GM19239 (cell line): ENCODE measurements around the gene NAT9.

Source experiments
- DNase-seq: peaks from one replicate; pipeline ENCODE4 v3.0.0; 2011; ENCODE audit warnings: low spot score; ENCODE audit not compliant: insufficient read length
- FAIRE-seq: peaks from 2 replicates; lab custom pipeline; 2011; peaks lifted over from hg19 to GRCh38; lab: Jason Lieb, UNC

Gene NAT9

DNA sequence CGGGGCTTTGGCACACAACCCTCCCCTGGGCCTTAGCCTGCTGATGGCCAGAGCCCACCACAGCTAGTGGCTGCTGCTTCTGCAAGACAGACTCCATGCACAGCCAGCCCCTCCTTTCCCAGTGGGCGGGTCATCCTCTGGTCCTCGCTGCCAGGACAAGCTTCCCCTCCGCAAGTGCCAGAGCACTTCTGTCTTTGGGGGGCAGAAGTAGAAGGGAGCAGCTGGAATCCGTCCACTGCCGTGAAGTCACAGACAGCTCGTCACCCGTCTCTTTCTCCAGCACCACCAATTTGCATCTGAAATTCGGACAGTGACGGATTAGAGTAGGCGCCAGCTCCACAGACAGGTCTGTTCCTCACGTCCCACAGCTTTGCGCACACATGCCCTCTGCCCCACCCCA, 31.3 kb upstream of the NAT9 start:
- DNase-seq (no peak), FAIRE-seq (no peak)

DNA sequence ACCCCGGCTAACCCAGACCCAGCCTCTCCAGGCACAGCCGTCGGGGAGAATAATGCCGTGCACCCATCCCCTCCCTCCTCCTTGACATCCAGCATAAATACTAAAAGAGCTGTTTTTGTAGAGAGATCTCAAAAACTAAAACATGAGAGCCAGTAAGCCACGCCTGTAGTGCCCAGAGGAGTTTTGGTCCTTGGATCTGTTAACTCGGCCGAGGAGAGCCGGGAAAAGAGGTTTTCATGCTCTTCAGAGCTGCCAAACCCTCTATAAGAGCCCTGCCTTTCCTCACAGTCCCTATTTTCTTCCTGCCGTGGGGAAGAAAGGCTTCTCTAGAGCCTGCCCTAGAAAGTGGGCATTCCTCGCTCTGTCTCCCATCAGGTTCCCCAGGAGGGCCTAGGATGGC, 30.2 kb upstream of the NAT9 start:
- no peak for DNase-seq
- no peak for FAIRE-seq

DNA sequence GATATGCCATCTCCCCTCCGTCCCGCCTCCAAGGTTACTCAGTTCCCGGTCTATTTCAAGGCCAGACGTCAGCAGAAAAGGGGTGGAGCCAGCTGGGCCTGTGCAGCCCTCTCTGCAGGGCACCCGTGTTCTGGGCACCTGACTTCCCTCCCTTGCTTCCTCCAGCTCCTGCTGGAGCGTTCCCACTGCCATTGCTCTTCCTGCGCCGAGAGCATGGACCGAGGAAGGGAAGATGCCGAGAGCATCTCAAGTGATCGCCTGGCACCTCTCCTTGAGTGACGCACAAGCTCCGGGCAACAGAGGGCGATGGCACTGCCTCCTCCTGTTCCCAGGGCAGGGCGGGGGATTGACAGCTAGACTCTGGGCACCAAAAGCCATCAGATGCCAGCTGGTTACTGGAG, 29.4 kb upstream of the NAT9 start:
- FAIRE-seq, result no peak
- no peak for DNase-seq

DNA sequence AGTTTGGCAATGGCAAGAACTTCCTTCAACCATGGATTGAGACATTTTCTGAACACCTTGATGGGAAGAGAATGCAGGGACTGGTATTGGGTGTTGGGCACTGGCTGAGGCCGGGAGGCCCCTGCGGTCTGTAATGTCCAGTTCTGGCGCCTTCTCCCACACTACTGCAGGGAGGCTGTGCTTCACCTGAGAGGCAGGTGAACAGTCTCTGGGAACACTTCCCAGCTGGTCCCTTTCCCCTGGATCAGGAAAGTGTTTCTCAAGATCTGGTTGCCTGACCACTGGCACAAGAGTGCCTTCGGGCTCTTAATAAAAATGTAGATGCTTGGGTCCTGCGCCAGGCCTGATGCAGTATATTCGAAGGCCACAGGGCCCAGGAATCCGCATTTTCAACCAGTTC, 28.5 kb upstream of the NAT9 start:
- no peak for FAIRE-seq

GRCh38 chr17:74803971-74804370, 27.8 kb upstream of the NAT9 start:
- DNase-seq (no peak), FAIRE-seq (no peak)

More for the DNA sequence above, 28.5 kb upstream of the NAT9 start:
- no peak for DNase-seq

DNA sequence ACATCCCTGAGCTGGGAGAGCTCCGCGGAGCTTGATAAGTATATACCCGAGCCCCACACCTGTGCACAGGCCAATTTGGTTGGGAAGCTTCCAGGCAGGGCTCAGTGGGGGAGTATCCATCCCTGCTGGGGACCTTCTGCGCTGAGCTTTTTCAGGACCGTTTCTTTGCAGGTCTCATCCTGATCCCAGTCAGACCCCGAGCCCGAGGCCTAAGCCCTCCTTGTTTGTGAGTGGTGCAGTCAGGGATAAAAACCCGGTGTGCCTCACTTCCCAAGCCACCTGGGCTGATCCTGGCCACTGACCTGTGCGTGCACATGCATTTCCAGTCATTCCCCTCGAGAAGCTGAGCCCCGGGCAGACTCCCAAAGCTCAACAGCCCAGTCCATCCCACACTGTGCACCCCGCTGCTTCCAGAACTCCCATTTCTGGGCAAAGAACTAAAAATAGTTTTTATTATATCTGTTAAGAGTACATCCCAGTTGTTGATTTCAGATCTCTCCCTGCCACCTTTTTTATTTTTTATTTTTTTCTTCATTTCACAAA, 27.3 kb upstream of the NAT9 start:
- FAIRE-seq (no peak), DNase-seq (no peak)

DNA sequence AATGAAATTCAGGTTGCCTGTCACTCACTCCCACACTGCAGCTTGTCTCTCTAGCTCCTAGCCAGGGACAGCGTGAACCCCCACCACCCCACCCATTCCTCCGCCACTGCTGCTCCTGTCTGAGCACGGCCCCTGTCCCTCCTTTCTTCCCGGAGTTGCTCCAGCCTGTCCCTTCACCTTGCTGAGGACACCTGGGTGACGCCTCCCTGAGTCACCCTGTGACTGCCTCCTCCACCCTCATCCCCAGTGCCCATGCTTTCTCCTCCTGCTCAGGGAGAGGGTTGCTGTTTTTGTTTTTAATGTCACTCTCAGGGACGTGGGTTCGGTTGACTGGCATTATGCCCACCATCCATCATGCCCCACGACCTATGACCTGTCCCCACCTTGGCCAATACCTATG, 25.8 kb upstream of the NAT9 start:
- DNase-seq, result no peak
- no peak for FAIRE-seq

DNA sequence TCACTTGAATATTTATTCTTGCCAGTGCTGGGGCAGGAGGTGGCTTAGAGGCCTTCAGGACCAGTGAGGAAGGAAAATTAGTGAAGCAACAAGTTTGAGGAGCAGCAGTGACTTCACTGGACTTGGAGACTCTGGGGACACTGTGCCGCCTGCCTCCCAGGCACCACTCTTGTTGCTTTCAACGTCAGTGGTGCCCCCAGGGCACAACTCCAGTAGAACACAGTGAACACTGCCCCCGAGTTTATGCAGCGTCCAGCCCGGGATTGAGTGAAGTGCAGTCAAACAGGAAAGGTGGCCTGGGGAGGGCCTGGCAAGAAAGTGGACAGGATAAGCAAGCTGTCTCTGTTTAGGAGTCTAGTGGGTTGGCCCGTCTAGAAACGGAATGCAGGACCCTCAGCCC, 24.4 kb upstream of the NAT9 start:
- DNase-seq (no peak), FAIRE-seq (no peak)

DNA sequence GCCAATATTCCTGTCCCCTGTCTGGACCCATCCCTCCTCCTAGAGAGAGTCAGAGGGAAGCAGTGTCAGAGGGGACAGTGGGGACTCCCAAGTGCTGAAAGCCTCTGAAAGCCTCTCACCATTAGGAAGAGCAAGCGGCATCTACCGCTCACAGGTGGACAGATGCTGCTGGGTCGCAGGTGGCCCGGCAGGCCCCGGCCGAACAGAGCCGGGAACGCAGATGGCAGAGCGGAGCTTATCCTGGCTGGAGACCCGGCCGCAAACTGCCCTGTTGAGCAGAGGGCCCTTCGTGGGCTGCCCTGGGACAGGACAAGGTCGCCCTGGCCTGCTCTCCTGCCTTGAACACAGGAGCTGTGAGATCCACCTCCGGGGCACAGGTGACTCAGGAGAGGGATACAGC, 23.0 kb upstream of the NAT9 start:
- no peak for FAIRE-seq
- DNase-seq, result no peak

GRCh38 chr17:74798239-74798707, 22.1 kb upstream of the NAT9 start:
- no peak for DNase-seq
- FAIRE-seq, result no peak

- FAIRE-seq, result no peak
- no peak for DNase-seq
Measured at GRCh38 chr17:74797824-74798223, 21.7 kb upstream of the NAT9 start.

DNA sequence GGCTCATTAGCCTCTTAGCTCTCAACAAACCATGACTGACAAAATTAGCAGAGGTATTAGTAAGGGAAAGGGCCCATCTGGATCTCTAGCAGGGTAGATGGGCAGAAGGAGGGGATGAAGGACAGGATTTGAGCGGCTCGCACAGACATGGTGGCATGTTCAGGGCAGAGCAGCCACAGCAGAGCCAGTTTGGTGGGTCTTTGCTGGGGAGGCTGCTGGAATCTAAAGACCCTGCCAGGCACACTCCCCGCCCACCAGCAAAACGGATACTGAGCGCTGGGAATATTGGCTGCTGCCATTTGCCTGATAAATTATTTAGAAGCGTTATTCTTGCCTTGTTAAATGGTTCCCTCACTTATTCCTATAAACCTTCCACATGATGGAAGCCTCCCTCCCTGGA, 20.7 kb upstream of the NAT9 start:
- FAIRE-seq (no peak), DNase-seq (no peak)

GRCh38 chr17:74796211-74796610, 20.1 kb upstream of the NAT9 start:
- FAIRE-seq, result no peak
- no peak for DNase-seq

GRCh38 chr17:74795327-74796020, 19.3 kb upstream of the NAT9 start:
- FAIRE-seq (no peak), DNase-seq (no peak)

DNA sequence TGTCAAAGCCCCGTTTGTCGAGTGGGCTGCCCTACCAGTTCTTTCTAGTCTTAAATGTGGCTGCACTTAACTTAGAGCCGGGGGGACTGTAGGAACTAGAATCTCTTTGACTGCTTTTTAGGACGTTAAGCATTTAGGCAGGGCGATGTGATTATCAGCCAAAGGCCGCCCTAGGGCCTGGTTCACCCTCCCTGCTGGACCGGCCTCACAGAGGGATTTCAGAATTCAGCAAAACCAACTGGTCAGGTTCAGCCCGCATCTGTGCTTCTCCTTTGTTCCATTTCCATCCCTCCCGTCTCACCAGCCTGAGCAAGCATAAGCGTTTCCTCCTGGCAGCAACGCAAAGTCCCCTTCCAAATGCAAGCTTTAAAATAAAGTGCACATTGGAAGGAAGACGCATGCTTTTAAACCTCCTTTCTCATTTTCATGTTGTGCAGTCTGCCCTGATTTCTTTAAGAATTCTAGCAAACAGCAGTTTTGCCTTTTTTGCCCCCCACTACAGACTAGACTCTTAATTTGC, 16.5 kb upstream of the NAT9 start:
- DNase-seq, result no peak
- FAIRE-seq, result no peak

DNA sequence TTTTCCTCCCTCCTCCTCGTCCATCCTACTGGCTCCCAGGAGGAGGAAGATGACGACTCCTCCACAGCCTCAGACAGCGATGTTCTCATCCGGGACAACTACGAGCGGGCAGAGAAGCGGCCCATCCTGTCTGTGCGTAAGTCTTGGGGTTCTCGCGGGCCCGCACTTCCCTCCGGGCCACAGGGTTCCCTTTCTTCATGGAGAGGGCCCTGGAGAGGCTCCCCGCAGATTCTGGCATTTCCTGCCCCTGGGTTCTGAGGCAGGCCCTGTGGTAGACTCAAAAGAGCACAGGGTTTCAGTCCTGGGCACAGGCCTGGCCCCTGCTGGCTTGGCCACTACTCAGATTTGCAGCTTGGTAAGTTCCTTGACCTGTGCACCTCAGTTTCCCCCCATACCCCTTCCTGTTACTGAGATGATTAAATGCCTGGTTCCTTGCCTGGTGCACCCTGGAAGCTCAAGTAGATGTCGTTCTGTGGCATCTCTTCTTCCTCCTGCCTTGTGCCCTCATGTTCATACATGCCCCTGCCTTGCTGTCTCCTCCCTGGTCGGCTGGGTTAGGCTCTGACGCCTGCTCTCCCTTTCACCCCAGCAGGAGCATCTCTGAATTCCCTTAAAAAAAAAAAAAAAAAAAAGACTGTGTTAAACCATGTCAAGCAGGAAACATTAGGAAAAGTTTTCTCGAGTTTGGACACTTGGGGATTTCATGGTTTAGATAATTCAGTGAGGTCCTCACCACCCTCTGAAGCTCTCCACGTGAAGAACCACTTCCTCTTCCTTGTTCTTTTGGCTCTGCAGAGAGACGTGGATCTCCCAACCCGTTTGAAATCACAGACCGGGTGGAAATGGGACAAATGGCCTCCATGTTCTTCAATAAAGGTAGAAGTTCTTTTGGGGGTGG, 14.3 kb upstream of the NAT9 start:
- no peak for DNase-seq
- FAIRE-seq, result no peak

- FAIRE-seq, result no peak
- no peak for DNase-seq
Measured at GRCh38 chr17:74786431-74787055, 10.4 kb upstream of the NAT9 start.

DNA sequence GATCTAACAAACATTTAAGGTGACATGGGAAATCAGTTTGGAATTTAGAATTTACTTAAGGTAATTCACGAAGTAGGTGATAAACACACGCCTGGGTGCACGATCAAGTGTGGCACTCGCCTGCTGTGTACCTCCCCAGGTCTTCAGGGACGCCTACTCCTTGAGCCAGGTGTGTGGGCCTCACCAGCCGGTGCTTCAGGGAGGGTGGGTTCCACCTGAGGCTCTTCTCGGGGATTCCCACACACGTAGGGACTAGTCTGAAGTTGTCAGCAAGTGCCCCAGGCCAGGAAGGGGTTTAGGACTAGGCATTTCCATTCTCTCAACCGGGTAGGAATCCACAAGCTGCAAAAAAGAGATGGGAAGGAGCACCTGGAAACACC, 9.8 kb upstream of the NAT9 start:
- FAIRE-seq, result no peak
- no peak for DNase-seq

DNA sequence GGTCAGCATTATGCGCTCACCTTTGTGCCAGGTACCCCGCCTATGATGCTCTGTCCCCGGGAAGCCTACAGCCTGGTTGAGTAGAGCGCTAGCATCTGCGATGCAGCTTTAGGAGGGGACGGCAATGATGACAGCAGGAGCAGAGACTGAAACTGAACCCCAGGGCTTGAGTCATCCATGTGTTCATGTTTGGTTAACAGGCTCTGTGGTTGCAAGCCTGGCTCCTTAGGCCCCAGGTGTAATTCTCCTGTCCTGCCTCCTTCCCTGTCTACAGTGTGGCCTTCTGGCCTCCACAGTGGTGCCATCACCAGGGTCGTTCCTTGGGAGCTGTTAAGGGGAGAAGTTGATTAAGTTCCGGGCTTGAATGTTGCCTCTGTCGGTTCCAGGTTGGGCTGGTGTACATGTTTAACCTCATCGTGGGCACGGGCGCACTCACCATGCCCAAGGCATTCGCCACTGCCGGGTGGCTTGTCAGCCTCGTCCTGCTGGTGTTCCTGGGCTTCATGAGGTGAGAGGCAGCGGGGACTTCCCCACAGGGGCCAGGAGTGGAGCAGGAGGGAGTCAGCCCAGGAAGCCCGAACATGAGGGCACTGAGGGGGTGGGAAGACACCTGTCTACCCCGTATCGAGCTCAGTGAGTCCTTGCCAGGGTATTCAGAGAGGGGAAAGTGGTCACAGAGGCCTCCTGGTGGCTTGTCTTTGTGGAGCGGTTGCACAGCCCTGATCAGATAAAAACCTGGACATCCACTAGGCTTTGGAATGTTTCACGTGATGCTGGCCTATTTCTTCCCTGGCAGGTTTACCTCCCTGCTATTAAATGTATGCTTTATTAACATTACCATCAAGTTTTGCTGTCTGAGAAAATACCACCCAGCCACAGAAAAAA, 9.2 kb upstream of the NAT9 start:
- no peak for FAIRE-seq
- no peak for DNase-seq
